ENCODE results near the gene ACOT11. TPM values are rescaled to one million over a fixed set of nuclear protein-coding genes. Genes with fewer than 3 reads are reported as not detected.

ACOT11 gene
- total and polyA plus RNA-seq, 9 of the 15 experiments (the other 6 are each of a cell fraction or from before 2014, with no cell fraction given): 0.04 to 1.2 (median 0.64) TPM; not detected in 2

- TF ChIP-seq, protein P1, sequence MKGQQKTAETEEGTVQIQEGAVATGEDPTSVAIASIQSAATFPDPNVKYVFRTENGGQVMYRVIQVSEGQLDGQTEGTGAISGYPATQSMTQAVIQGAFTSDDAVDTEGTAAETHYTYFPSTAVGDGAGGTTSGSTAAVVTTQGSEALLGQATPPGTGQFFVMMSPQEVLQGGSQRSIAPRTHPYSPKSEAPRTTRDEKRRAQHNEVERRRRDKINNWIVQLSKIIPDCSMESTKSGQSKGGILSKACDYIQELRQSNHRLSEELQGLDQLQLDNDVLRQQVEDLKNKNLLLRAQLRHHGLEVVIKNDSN (CRISPR knock-in tag; IDR thresholded peaks at IDR 0.05): no peak
- TF ChIP-seq RBM25 (IDR thresholded peaks at IDR 0.05; ENCODE audit: low read depth, low read length, severe bottlenecking) (no peak), ZNF695 (CRISPR knock-in tag; IDR thresholded peaks at IDR 0.05) (no peak), PRPF4 (IDR thresholded peaks at IDR 0.05; ENCODE audit: insufficient read depth, low read depth, low read length, poor library complexity, severe bottlenecking) (no peak), ZNF77 (CRISPR knock-in tag; IDR thresholded peaks at IDR 0.05) (no peak), NFRKB (IDR thresholded peaks at IDR 0.05; ENCODE audit: low read depth) (no peak)
Measured at GRCh38 chr1:54608566-54609230, 60.7 kb downstream of the ACOT11 start (continued).

DNA sequence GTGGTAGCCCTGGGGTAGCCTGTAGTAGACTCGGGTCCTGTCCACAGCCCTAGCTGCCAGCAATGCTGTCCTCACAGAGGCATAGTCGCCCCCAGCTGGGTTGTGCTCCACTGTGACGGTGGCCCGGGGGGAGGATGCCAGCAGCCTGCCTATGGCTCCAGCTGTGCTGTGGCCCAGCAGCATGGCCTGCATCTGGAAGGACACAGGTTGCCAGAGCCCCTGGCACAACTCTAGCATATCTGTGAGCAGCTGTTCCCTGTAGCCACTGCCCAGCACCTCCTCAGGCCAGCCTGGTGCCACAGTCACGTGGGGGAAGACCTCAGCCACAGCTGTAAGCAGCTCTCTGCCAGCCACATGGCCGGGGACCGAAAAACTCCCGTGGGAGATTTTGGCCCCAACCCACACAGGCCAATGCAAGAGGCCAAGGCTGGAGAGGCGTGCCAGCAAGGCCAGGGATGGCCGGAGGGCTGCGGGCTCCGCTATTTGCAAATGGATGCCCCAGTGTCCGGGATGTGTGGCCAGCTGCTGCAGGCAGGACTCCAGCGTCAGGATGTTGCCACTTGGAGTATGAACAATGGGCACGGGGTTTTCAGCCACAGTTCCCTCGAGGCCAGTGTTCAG lies 61.4 kb downstream of the ACOT11 start:
- no peak for FAIRE-seq
- WGBS (ENCODE audit: insufficient coverage, low coverage, missing lambda C conversion rate): 1% methylated on average over 16 of the region's 16 CpGs
- Histone ChIP-seq H3K27ac (ENCODE audit: extremely low read depth, low read depth, low read length) (no peak overlapping the region), H2AFZ (ENCODE audit: low read depth, low read length) (no peak overlapping the region), H3K4me3 (no peak overlapping the region), H4K20me1 (replicated peaks; ENCODE audit: control insufficient read depth, insufficient read depth, low read length) (peaks cover 3% of the 10 kb centered on the region; the same call in 1 of the 2 replicates), H3K27me3 (ENCODE audit: control insufficient read depth in 2 of 2, insufficient read depth in 2 of 2, low read length in 2 of 2) (peaks cover 40 to 87% of the 10 kb centered on the region in 2 experiments), H3K9me3 (replicated peaks; ENCODE audit: control insufficient read depth, insufficient read depth, low read depth, low read length) (no peaks in the 10 kb centered on the region), H3K4me1 (replicated peaks in 1 of 2; ENCODE audit: control insufficient read depth in 2 of 2, insufficient read depth in 2 of 2, low read length in 2 of 2) (peaks cover 0 to 16% of the 10 kb centered on the region in 2 experiments; a peak in 2 of 5 replicates), H3K9me1 (ENCODE audit: control insufficient read depth, insufficient read depth, low read length) (no peaks in the 10 kb centered on the region), H3K9ac (ENCODE audit: insufficient read depth in 1 of 2, low read depth in 2 of 2, low read length in 2 of 2) (no peak overlapping the region), H3K4me2 (ENCODE audit: insufficient read depth, low read length) (no peak overlapping the region), H3K79me2 (ENCODE audit: control insufficient read depth, insufficient read depth, low read length) (no peaks in the 10 kb centered on the region), H3K36me3 (ENCODE audit: control insufficient read depth, insufficient read depth, low read length) (no peaks in the 10 kb centered on the region)
- ChIA-PET POLR2A (no interaction called here), CTCF (ENCODE audit: low intra/inter-chr PET ratio) (no interaction called here)
- in situ Hi-C loops (cut with MboI) (no loop called here), intact Hi-C loops (cut with micrococcal nuclease) (no loop called here)
- no peak for DNase-seq (ENCODE audit: extremely low read depth in 1 of 4, low spot score in 3 of 4)
- BruUV-seq (replicated peaks): no TSS peak
- no peak for ATAC-seq
- TF ChIP-seq NCOR1 (IDR thresholded peaks at IDR 0.05): no peak
- TF ChIP-seq NEUROD1 (IDR thresholded peaks at IDR 0.05; ENCODE audit: borderline replicate concordance, low read depth, low read length, partially characterized antibody): no peak
- TF ChIP-seq, protein P2, sequence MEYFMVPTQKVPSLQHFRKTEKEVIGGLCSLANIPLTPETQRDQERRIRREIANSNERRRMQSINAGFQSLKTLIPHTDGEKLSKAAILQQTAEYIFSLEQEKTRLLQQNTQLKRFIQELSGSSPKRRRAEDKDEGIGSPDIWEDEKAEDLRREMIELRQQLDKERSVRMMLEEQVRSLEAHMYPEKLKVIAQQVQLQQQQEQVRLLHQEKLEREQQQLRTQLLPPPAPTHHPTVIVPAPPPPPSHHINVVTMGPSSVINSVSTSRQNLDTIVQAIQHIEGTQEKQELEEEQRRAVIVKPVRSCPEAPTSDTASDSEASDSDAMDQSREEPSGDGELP (CRISPR knock-in tag; IDR thresholded peaks at IDR 0.05; ENCODE audit: borderline replicate concordance): 0 out of 2 replicates have a peak, but pooled peaks have one; percentile 12
- TF ChIP-seq EWSR1 (IDR thresholded peaks at IDR 0.05; ENCODE audit: borderline replicate concordance, low read depth, partially characterized antibody): no peak
- TF ChIP-seq, protein P3, sequence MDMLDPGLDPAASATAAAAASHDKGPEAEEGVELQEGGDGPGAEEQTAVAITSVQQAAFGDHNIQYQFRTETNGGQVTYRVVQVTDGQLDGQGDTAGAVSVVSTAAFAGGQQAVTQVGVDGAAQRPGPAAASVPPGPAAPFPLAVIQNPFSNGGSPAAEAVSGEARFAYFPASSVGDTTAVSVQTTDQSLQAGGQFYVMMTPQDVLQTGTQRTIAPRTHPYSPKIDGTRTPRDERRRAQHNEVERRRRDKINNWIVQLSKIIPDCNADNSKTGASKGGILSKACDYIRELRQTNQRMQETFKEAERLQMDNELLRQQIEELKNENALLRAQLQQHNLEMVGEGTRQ (CRISPR knock-in tag; IDR thresholded peaks at IDR 0.05): peak; percentile 25; the same call in 1 of the 2 replicates
- TF ChIP-seq CLOCK (CRISPR knock-in tag; IDR thresholded peaks at IDR 0.05; ENCODE audit: borderline replicate concordance): no peak
- no peak for TF ChIP-seq HOXB6 (CRISPR knock-in tag; IDR thresholded peaks at IDR 0.05; ENCODE audit: borderline replicate concordance)
